ENCODE data around the gene SLC10A7.

DNA sequence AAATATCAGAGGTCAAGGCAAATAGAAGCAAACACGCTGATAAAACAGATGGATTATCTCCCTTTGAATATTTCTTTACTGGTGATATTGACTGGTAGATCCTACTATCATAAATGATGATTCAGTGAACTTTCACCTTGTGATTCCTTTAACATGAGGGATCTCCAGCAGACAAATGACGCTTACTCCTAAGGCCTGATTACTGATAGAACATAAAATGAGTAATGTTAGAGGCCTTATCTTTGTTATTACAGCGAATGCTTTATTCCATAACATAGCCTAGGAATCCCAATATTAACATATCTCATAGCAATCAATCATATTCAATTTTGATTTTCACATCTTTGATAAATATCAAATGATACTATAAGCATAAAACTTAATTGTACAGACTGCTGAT, 152.3 kb downstream of the SLC10A7 start:
- TF ChIP-seq TAF1 (IDR thresholded peaks at IDR 0.05; ENCODE audit: borderline replicate concordance, low read depth, low read length) (no peak), POLR2A (IDR thresholded peaks at IDR 0.05; ENCODE audit: low read depth, low read length) (no peak)

All from GM12892 (cell line).